ENCODE data around the gene NBAS. TPM values are rescaled to one million over a fixed set of nuclear protein-coding genes. Genes with fewer than 3 reads are reported as not detected.

NBAS gene
- total RNA-seq, 1 experiment from 2014 or later, result 46.4 TPM

DNA sequence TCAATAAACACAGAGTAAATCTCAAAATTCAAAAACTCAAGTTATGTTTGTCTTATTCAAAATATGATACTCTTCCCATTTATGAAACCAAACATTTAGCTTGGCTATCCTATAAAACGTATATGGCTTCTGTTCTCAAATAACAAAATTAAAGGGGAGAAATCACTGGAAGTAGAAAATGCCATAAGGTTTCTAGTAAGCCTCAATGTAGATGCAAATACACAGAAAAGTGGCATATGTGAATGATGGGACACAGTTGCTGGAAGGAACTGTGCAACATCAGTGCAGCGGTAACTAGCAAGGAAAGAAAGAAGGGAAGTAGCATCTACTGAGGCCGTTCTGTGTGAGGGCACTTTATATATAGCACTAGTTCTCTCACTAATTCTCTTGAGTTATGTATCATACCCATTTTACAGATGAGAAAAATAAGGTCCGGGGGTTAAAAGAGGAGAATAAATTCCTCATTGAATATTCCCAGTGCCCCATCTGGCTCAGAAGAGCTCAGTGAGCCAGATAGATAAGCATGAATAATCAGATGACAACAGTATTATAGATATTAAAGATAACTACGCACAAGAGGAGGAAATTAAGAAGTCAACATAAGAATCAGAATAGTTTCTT lies 27.2 kb downstream of the NBAS start:
- peaks cover 41% of the 10 kb centered on the region for H3K36me3 Mint-ChIP-seq (ENCODE audit: insufficient read depth, unreplicated experiment)
- H3K4me3 Mint-ChIP-seq (ENCODE audit: unreplicated experiment), result no peak overlapping the region
- BruUV-seq (replicated peaks), result no TSS peak
- H3K27me3 Mint-ChIP-seq (ENCODE audit: insufficient read depth, unreplicated experiment), result no peaks in the 10 kb centered on the region
- H3K4me1 Mint-ChIP-seq (ENCODE audit: insufficient read depth, unreplicated experiment), result no peaks in the 10 kb centered on the region
- TF ChIP-seq CTCF (IDR thresholded peaks at IDR 0.05; ENCODE audit: unreplicated experiment), result no peak
- ChIA-PET CTCF (no interaction called here), POLR2A (no interaction called here)
- intact Hi-C loops (cut with micrococcal nuclease), result no loop called here
- DNase-seq (ENCODE audit: unreplicated experiment), result no peak
- no peak overlapping the region for H3K27ac Mint-ChIP-seq (ENCODE audit: low read depth, unreplicated experiment)
- no peaks in the 10 kb centered on the region for H3K9me3 Mint-ChIP-seq (ENCODE audit: unreplicated experiment)

GRCh38 chr2:15532996-15533395 lies 28.1 kb downstream of the NBAS start:
- no peak for DNase-seq (ENCODE audit: unreplicated experiment)
- Mint-ChIP-seq H3K36me3 (ENCODE audit: insufficient read depth, unreplicated experiment) (peaks cover 41% of the 10 kb centered on the region), H3K4me3 (ENCODE audit: unreplicated experiment) (no peak overlapping the region), H3K4me1 (ENCODE audit: insufficient read depth, unreplicated experiment) (no peaks in the 10 kb centered on the region), H3K27me3 (ENCODE audit: insufficient read depth, unreplicated experiment) (no peaks in the 10 kb centered on the region), H3K9me3 (ENCODE audit: unreplicated experiment) (no peaks in the 10 kb centered on the region), H3K27ac (ENCODE audit: low read depth, unreplicated experiment) (no peak overlapping the region)
- intact Hi-C loops (cut with micrococcal nuclease), result no loop called here
- TF ChIP-seq CTCF (IDR thresholded peaks at IDR 0.05; ENCODE audit: unreplicated experiment), result no peak
- CTCF ChIA-PET, result interaction anchor here (0.6 to 1.2 kb wide), 3 partner anchors 35 to 554 kb away, joined by 3 read pairs; no protein-coding TSS in a partner anchor
- POLR2A ChIA-PET, result no interaction called here
- no TSS peak for BruUV-seq (replicated peaks)

- POLR2A ChIA-PET, result no interaction called here
- DNase-seq (ENCODE audit: unreplicated experiment), result no peak
- Mint-ChIP-seq H3K27ac (ENCODE audit: low read depth, unreplicated experiment) (no peak overlapping the region), H3K4me1 (ENCODE audit: insufficient read depth, unreplicated experiment) (no peaks in the 10 kb centered on the region), H3K4me3 (ENCODE audit: unreplicated experiment) (no peak overlapping the region), H3K36me3 (ENCODE audit: insufficient read depth, unreplicated experiment) (peaks cover 42% of the 10 kb centered on the region), H3K9me3 (ENCODE audit: unreplicated experiment) (no peaks in the 10 kb centered on the region), H3K27me3 (ENCODE audit: insufficient read depth, unreplicated experiment) (no peaks in the 10 kb centered on the region)
- intact Hi-C loops (cut with micrococcal nuclease), result no loop called here
- no TSS peak for BruUV-seq (replicated peaks)
- CTCF ChIA-PET, result no interaction called here
- TF ChIP-seq CTCF (IDR thresholded peaks at IDR 0.05; ENCODE audit: unreplicated experiment), result no peak
These were observed 29.9 kb downstream of the NBAS start for GRCh38 chr2:15531095-15531854.

DNA sequence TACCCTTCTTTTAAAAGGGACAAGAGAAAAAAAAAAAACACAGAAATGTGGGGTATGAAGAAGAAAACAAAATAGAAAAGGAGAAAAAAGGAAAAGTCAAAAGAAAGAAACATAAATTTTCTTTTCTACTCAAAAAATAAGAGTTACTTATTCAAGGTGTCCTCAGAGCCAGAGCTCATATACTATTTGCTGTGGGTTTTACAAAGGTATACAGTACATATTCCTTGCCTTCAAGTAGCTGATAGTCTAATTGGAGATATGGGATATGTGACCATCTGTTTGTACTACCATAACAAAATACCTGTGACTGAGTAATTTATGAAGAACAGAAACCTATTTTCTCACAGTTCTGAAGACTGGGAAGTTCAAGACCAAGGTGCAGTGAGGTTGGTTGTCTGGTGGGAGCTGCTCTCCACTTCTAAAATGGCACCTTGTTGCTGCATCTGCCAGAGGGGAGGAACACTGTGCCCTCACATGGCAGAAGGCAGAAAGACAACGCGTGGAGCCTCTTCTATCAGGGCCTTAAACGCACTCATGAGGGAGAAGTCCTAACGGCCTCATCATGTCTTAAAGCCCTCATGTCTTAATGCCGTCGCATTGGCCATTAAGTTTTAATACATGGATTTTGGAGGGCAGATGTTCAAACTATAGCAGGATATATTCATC lies 33.9 kb downstream of the NBAS start:
- intact Hi-C loops (cut with micrococcal nuclease), result no loop called here
- H3K27ac Mint-ChIP-seq (ENCODE audit: low read depth, unreplicated experiment), result no peak overlapping the region
- no peak for DNase-seq (ENCODE audit: unreplicated experiment)
- H3K9me3 Mint-ChIP-seq (ENCODE audit: unreplicated experiment), result no peaks in the 10 kb centered on the region
- no peaks in the 10 kb centered on the region for H3K4me1 Mint-ChIP-seq (ENCODE audit: insufficient read depth, unreplicated experiment)
- H3K4me3 Mint-ChIP-seq (ENCODE audit: unreplicated experiment), result no peak overlapping the region
- H3K36me3 Mint-ChIP-seq (ENCODE audit: insufficient read depth, unreplicated experiment), result peaks cover 44% of the 10 kb centered on the region
- POLR2A ChIA-PET, result no interaction called here
- CTCF ChIA-PET, result interaction anchor here (0.9 kb wide), 1 partner anchor 1096 kb away, joined by 4 read pairs; no protein-coding TSS in a partner anchor
- no peaks in the 10 kb centered on the region for H3K27me3 Mint-ChIP-seq (ENCODE audit: insufficient read depth, unreplicated experiment)
- no TSS peak for BruUV-seq (replicated peaks)
- TF ChIP-seq CTCF (IDR thresholded peaks at IDR 0.05; ENCODE audit: unreplicated experiment), result no peak

Data from MCF 10A (cell line).